ENCODE results near the gene RTP3.
"Not testable (repeated sequence)": the region's sequence is repeated elsewhere in the genome, so short reads cannot be mapped to it uniquely, and the experiment has no call there.

The RTP3 gene

GRCh38 chr3:46491089-46492070 lies 6.4 kb upstream of the RTP3 start:
- DNase-seq: no peak

- no peak for DNase-seq
Observed at GRCh38 chr3:46492890-46493547, 4.8 kb upstream of the RTP3 start.

GRCh38 chr3:46494491-46494890 lies 3.3 kb upstream of the RTP3 start:
- DNase-seq: not testable (repeated sequence)

GRCh38 chr3:46495901-46496456 lies 1.8 kb upstream of the RTP3 start:
- DNase-seq: no peak

- peak; percentile 32 to 38 for DNase-seq
Observed at GRCh38 chr3:46496746-46497555, 825 bp upstream of the RTP3 start.

GRCh38 chr3:46498916-46499519 lies 1.2 kb downstream of the RTP3 start:
- no peak for DNase-seq

GRCh38 chr3:46500656-46501635 lies 3.2 kb downstream of the RTP3 start:
- DNase-seq: no peak

GRCh38 chr3:46501702-46502101 lies 3.9 kb downstream of the RTP3 start:
- no peak for DNase-seq

- DNase-seq: no peak
Observed at GRCh38 chr3:46503200-46503874, 5.6 kb downstream of the RTP3 start.

GRCh38 chr3:46504789-46505188 lies 7.0 kb downstream of the RTP3 start:
- no peak for DNase-seq

GRCh38 chr3:46505953-46506352 lies 8.2 kb downstream of the RTP3 start:
- no peak for DNase-seq

- no peak for DNase-seq
Observed at GRCh38 chr3:46506526-46506925, 8.8 kb downstream of the RTP3 start.

GRCh38 chr3:46508850-46509591 lies 11.2 kb downstream of the RTP3 start:
- DNase-seq: no peak

- no peak for DNase-seq
Observed at GRCh38 chr3:46509661-46510187, 11.9 kb downstream of the RTP3 start.

GRCh38 chr3:46512191-46512749 lies 14.5 kb downstream of the RTP3 start:
- DNase-seq: no peak

GRCh38 chr3:46516521-46516920 lies 18.7 kb downstream of the RTP3 start:
- no peak for DNase-seq

GRCh38 chr3:46517016-46517783 lies 19.4 kb downstream of the RTP3 start:
- no peak for DNase-seq

- no peak for DNase-seq
Observed at GRCh38 chr3:46517784-46518181, 20.0 kb downstream of the RTP3 start.

Data from AML-193 (cell line).